NK-92 (cell line): ENCODE measurements around the gene LEKR1.
"Not testable (repeated sequence)": the region's sequence is repeated elsewhere in the genome, so short reads cannot be mapped to it uniquely, and the experiment has no call there.

ENCODE experiments used
- DNase-seq: peaks from one replicate; lab custom pipeline; 2025; ENCODE audit not compliant: unreplicated experiment; lab: John Stamatoyannopoulos, UW

The LEKR1 gene

DNA sequence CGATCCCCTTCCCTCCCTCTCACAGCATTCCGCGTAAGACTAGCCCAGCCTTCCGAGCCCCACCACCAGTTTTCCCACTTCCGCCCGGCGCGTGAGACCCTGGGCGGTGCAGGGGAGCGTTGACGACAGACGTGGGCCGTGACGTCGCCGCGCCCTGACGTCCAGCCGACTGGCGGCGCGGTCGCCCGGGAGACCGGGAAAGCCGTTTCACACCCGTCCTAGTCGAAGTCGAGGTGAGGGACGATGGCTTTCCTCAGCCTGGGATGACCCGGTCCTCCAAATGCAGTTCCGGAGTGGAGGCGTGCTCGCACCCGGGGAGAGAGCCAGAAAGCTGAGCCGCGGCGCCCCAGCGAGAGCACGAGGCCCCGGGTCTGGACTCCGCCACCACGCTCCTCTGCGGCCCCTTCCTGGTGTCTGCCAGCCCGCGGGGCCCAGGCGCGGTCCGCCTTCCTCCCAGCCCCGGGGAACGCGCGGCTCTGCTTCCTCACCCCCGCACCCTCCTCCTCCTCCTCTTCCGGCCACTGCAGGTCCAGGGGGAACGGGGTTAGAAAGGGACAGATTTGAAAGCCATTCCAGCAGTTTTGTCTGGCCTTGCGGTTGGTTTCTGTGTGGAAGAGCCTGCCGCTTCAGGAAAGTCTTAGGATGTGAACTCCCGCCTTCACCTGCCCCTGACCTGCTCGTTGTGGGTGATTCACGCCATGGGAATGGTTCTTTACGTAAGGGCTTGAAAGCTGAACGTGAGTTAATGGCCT lies at the start of gene LEKR1:
LEKR1 (plus strand) TSS at position 210 of the 752 bp plus-strand sequence. CDS start 2,977 bp downstream, outside the sequence.
- DNase-seq: no peak

DNA sequence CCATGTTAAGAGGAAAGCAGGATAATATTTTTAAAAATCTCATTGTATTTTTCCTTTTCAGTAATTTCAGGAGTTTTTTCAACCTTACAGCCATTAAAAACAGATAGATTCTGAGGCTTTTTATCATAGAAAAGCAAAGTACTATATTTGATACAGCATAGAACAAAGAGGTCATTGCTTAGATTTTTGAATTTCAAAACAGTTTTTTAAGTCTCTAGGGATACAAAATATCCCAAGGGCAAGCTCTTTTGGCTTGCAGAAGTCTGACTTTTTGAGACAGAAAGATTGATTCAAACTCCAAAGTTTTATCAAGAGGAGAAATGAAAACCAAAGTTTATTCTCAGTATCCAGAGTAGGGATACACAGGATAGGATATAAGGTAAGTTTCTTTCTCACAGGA lies 49.3 kb upstream of the LEKR1 start:
- DNase-seq: no peak

DNA sequence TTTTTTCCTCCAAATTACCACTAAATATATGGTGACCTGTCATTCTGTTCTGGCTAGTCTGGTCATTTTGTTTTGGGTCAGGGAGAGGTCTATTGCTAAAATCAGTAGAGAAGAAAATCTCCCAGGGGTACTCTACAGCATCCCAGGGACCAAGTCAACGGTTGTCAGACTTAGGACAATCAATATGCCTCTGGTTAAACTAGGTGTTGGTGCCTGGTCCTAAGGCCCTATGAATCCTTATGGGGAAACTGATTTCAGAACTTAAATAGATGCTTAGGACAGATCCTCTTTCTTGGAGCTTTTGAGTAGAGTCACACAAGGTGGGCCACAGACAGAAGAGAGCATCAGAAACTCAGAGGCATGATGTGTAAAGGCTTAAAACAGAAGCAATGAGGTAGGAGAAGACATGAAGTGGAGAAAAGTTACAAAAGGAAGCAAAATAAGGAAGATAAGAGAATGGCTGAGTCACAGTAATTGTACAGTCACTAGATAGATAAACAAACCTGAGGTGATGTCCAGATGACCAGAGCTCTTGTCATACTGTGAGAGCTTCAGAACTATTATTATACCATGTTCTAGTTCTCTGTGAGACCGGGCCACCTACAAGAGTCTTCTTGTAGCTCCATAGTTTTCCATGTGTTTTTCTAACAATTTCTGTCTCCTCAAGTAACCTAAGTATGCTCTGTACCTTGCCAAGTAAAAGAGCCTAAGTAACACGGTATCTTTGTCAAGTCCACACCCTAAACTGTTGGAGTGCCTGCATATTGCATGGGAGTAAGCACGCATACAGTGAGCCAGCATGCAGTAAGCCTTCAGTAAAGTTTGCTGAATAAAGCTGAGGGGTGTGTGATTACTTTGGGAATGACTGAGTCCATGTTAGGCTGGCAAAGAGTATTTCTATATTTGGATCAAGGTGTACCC lies 44.6 kb upstream of the LEKR1 start:
- no peak for DNase-seq

DNA sequence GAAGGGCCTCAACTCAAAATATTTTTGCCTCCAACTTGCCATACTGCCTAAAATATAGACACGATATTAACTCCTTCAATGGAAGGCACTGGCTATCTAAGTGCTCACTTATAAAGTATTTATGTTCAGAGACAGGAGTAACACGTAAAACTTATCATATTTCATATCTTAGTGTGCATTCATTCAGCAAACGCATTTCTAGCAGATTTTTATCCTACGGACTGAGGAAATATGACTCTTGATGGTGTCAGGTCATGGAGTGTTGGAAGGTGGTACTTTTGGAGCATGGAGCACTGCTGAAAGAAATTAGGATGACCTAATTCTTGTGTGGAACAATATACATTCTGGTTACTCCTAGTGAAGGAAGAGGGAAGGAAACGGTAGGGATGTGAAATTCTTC lies 43.8 kb upstream of the LEKR1 start:
- no peak for DNase-seq

DNA sequence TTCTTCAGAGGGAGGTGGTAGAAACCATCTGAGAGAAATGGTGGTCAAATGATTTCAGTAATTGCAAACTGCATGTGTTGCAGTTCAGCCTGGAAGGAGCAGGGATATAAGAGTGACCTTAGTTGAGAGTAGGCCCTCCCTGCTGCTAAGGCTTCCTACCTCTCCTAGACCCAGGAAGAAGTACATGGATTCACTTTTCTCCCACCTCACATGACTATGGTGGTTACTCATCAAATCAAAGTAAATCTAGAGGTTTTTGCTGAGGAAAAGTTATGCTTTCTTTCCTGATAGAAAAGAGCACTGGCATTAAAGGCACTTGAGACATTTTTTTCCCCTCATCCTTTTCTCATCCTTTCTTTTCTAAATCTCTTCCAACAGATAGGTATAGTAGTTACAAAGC lies 43.2 kb upstream of the LEKR1 start:
- DNase-seq: no peak

DNA sequence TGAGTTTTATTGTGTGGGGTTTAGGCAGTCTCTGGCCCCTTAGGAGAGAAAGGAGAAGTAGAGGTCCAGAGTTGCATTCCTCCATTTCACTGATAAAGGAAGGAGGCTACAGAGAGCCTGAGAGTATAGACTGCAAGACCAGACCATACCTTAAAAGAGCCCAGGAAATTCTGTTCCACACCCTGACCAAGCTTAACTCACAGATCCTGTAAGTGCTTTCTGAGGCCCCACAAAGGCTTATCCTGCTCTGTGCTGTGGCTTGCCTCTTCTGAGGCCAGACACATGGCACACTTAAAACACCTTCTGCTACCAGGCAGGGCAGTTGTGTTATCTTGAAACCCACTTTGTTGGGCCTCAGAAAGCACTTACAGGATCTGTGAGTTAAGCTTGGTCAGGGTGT lies 39.2 kb upstream of the LEKR1 start:
- DNase-seq: no peak

DNA sequence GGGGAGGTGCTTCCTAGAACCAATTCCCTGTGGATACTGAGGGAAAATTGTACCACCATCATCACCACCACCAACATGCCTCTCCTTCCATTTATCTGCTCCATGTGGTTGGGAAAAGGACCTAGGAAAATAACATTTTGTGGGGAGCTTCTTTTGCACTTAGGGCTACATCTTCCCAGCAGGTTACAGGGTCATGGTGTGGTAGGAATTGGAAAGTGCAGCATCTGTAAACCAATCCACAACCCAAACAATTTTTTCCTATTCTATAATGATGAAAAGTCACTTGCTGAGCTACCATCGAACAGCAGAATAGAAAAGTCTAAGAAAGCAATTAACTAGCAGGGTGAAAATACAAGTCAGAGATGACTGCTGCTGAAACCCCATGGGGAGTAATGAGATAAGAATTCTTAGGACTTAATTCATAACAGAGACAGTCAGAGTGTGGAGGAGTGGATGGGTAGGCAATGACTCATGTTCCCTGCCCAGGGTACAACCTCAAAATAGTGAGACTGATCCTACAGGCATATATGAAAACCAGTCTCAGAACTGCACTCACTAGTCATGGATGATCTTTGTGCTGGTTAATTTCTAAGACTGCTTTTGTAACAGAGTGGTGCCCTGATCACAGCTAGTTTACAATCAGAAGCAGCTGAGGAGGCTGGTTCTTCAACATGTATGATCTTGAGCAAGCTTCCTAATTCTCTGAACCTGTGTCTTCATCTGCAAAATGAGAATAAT lies 38.1 kb upstream of the LEKR1 start:
- no peak for DNase-seq

DNA sequence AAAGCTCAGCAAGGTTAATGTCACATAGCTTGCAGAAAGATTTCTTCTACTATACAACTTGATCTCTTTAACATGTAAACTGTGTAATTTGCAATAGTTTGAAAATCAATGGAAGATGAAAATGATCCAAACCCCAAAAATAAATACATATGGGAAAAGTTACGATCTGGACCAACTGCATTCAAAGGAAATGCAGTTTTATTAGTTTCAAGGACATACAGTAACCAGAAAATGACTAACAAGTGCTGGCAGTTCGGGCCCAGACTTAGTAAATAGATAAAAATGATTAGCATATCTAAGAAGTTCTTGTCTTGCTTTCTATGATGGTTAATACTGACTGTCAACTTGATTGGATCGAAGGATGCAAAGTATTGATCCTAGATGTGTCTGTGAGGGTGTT lies 37.3 kb upstream of the LEKR1 start:
- no peak for DNase-seq

DNA sequence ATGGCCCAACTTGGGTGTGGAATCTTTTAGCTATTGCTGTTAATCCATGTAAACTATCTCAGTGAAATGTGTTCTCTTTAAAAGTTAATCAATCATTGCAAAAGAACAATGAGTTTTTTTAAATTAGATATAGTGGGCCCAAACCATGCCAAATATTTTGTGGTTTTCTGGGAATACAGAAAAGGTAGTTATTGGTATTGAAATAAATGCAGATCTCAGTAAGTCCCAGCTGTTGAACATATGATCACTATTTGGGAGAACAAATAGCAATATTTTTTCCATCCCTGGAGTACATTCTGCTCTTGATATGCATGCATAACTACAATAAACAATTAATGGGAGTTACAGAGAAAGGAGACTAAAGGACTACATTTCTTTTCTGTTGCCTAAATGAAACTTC lies 36.0 kb upstream of the LEKR1 start:
- DNase-seq: no peak

DNA sequence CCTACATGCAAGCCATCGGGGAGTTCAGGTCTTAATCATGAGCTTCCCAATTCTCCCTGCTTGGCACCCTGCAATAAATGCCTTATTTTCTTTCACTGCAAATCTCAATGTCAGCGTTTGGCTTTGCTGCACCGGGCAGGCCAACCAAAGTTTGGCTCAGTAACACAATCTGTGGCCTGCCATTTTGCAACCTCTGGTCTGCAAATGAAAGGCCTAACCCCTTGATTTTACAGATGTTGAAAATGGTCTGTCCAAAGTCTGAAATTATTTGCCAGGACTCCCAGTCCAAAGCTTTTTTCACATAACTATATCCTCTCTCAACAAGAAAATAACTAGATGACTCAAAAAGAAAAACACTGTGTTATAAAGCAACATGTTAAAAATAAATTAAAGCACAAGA lies 34.0 kb upstream of the LEKR1 start:
- DNase-seq: no peak

DNA sequence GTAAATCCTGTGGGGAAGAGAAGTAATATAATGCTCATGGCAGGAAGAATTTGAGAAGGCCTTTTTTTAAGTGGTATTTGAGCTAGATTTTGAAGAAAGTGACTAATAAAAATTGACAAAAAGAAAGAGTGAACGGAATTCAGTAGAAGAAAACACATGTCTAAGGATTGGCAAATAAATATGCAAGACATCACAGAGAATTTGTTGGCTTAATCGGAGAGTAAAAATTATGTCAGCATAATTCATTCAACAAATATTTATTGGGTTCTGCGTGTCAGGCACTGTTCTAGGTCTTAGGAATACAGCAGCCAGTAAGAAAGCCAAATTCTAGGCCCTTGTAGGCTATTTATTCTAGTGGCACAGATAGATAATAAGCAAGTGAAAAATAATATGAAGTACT lies 33.6 kb upstream of the LEKR1 start:
- no peak for DNase-seq

DNA sequence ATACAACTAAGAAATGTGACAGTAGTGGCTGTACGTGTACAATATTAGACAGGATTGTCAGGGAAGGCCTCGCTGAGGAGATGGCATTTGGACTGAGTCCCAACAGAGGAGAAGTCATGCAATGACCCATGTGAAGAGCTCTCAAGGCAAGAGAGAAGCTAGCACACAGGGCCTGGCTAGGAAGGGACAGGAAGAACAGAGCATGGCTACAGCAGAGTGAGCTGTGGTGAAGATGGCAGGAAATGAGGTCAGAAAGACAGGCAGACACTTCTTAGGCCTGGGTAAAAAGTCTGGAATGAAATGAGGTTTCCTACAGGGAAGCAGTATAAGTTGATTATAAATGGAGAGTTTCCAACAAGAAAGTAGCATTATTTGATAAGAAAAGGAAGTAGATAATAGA lies 33.2 kb upstream of the LEKR1 start:
- no peak for DNase-seq

DNA sequence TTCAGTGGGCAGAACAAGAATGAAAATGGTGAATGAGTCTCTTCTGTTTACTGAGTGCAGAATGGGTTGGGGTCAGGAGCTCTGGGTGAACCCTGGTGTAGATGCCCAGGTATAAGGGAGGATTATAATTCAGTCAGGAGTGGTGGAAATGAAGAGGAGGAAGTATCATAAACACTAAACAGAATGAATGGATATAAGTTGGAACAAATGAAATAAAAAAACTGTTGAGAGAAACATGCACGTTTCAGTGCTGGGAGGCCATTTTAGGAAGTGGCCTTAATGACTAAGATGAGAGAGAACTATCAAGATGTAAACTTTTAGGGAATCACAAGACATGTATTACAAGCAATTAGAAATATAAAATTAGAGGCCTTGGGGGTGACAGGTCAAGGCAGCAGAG lies 32.8 kb upstream of the LEKR1 start:
- DNase-seq: no peak

DNA sequence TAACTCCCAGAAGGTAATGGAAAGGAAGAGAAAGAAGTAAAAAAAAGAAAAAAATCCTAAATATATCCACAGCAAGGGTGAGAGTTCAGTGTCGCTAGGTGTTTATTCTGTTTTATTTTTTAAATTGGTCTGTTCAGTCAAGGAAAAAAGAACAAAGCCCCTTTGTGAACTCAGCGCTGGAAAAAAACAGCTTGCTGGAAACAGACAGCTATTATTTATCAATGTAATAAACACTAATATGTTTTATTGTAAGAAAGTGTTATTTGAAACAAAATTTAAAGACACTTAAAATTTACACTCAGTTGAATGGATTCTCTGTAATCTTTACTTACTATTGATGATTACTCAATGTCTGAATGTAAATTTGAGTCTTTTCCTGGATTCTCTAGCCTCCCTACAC lies 32.3 kb upstream of the LEKR1 start:
- DNase-seq: no peak

DNA sequence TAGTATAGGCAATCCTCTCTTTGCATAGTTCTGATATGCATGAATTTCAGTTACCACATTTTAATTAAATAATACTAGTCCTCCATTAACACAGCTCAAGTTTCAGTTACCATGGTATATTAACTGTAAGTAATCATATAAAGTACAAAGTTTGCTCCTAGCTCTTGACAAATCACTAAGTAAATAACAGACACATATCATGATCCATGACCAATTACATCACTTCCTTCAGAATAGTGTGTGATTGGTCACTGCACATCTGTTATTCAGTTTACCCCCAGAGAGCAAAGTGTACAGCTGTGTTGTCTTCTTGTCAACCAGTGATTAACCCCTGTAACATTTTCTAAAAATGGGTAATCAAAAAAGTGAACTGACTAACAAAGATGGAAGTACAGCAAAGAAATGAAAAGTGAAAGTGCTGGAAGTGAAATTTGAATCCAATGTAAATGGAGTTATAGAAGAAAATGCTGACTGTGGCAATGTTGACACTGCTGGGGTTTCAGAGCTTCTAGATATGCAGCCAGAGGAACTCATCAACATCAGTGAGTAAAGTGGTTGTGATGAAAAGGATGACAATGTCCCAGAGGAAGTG lies 30.2 kb upstream of the LEKR1 start:
- no peak for DNase-seq

DNA sequence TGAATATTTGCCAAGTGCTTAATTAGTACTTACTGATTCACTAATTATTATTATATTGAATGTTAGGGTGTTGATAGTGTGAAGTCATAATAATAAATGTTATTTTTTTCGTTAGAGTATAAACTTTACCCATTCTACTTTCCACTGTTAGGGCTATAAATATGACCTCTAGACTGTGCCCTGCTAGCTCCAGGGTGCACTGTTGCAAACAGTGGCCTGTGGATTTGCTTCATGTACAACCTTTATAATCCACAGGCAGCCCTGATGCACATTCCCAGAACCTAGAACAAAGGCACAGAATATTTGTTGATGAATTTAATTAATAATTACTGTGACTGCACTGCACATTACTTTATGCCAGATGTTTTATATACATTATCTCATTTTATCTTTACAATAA lies 28.8 kb upstream of the LEKR1 start:
- no peak for DNase-seq

DNA sequence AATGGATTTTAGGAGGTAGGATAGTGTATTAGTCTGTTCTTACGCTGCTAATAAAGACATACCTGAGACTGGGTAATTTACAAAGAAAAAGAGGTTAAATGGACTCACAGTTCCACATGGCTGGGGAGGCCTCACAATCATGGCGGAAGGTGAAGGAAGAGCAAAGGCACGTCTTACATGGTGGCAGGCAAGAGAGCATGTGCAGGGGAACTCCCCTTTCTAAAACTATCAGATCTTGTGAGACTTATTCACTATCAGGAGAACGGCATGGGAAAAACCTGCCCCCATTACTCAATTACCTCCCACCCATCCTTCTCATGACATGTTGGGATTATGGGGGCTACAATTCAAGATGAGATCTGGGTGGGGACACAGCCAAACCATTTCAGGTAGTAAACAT lies 25.9 kb upstream of the LEKR1 start:
- DNase-seq: not testable (repeated sequence)

DNA sequence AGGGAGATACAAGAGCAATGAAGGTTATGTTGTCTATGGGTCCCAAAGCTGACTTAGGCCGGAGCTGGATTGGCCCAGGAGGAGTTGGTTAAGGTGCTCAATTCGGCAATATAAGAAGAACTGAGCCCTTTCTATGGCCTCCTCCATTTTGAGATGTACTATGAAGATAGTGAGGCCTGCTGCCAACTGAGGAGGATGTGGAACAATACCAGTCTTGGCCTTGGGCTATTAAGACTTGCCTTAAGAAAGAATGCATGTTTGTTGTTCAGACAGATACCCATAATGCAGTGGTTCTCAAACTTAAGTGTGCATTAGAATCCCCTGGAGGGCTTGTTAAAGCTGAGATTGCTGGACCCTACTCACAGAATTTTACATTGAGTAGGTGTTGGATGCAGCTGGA lies 24.4 kb upstream of the LEKR1 start:
- no peak for DNase-seq

DNA sequence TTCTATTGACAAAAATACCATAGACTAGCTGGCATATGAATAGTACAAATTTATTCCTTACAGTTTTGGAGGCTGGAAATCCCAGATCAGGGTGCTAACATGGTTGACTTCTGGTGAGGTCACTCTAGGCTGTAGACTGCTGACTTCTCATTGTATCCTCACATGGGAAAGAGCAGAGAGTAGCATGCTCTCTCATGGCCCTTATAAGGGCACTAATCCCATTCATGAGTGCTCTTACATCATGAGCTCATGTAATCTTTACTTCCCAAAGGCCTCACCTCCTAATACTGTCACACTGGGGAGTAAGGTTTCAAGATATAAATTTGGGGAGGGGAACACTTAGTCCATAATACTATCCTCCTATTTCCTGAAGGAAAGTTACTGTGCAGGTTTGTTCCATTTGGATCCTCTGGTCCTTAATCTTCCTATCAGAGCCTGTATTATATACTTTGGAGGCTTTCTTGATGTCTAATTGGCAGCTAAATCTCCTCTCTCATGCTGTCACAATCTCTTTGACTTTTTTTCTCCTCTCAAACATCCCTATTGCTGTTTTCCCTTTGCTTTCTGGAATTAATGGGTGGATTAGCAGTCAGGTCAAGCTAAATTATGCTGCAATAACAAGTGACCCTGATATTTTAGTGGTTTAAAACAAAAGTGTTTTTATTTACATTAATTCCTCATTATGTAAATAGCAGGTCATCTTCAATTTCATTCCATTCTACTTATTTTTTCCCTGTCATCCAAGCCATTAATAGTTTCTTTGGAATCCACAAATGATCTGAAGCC lies 23.1 kb upstream of the LEKR1 start:
- DNase-seq: no peak

DNA sequence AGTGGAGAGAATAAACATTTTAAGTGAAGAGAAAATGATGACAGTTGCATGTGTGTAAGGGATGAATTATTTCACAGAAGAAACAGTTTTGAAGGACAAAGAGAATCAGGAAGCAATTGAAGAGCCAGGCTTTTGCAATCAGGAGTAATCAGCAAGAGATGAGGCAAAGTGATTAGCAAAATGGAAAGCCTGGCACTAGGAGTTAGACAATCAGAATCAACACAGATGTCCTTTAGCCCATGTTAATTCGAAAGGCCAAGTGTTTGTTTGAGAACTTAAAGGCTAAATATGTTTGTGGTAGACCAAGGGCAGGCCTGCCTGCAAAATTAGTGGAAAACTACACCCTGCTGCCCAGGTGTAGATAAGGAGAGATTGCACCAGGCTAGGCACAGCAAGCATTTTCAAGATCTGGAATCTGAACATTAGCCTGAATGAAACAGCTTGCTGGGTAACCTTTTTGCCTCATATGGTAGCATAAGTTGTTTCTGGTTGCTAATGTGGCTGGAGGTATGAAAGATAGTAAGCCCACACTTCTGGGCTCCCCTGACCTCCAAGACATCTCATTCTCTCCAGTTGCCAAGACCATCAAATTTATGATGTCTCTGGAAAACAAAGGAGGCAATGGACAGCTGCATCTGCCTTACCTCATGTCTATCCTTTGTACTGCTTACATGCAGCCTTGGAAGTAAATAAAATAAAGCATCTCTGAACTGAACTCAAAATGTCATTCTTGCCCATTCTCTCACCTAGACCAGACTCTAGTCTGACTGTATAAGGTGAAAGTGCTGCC lies 22.0 kb upstream of the LEKR1 start:
- no peak for DNase-seq
